HepG2 (cell line): ENCODE results near the gene RPP25L. TPM values are rescaled to one million over a fixed set of nuclear protein-coding genes. Genes with fewer than 3 reads are reported as not detected.
A peak's percentile ranks its signal among the peaks of the same experiment; 100 is the strongest.

Experiments used
- FOXK2 ChIP-seq: fragments of 450-650 bp; IDR thresholded peaks from 2 replicates; pipeline ENCODE4 v1.6.1; 2016
- HOXD1 ChIP-seq: sonication (generic); formaldehyde crosslinking; IDR thresholded peaks from 2 replicates; pipeline ENCODE4 v1.5.0; 2020; ENCODE audit warnings: missing genetic modification reagents
- KDM4B ChIP-seq: sonication (generic); formaldehyde crosslinking; IDR thresholded peaks from 2 replicates; pipeline ENCODE4 v1.4.0; 2020; ENCODE audit warnings: missing genetic modification reagents
- NFATC3 ChIP-seq: sonication (generic); formaldehyde crosslinking; IDR thresholded peaks from 2 replicates; pipeline ENCODE4 v1.5.1; 2020; ENCODE audit warnings: mild to moderate bottlenecking, missing genetic modification reagents
- RARA ChIP-seq: IDR thresholded peaks from 2 replicates; pipeline ENCODE4 v1.6.1; 2016; ENCODE audit warnings: missing genetic modification reagents, missing compliant biosample characterization
- RBM22 ChIP-seq: fragments of 200-400 bp; formaldehyde crosslinking; optimal IDR thresholded peaks from 2 replicates; pipeline ENCODE3; 2017; ENCODE audit warnings: mild to moderate bottlenecking, low read length, moderate library complexity
- SIX1 ChIP-seq: sonication (generic); formaldehyde crosslinking; IDR thresholded peaks from 2 replicates; pipeline ENCODE4 v1.4.0; 2020; ENCODE audit warnings: missing genetic modification reagents, borderline replicate concordance
- STAT5B ChIP-seq: sonication (generic); formaldehyde crosslinking; IDR thresholded peaks from 2 replicates; pipeline ENCODE4 v1.4.0; 2020; ENCODE audit warnings: missing genetic modification reagents
- XBP1 ChIP-seq: sonication (generic); formaldehyde crosslinking; IDR thresholded peaks from 2 replicates; pipeline ENCODE4 v1.5.0; 2020; ENCODE audit warnings: missing genetic modification reagents
- ZNF138 ChIP-seq: sonication (generic); formaldehyde crosslinking; IDR thresholded peaks from 2 replicates; pipeline ENCODE4 v1.5.0; 2020; ENCODE audit warnings: mild to moderate bottlenecking, low read depth, missing genetic modification reagents
- ZNF207 ChIP-seq: fragments of 450-650 bp; IDR thresholded peaks from 2 replicates; pipeline ENCODE4 v1.6.1; 2016; ENCODE audit warnings: antibody characterized with exemption, borderline replicate concordance
- ZNF224 ChIP-seq: sonication (generic); formaldehyde crosslinking; IDR thresholded peaks from 2 replicates; pipeline ENCODE4 v1.5.0; 2020; ENCODE audit warnings: mild to moderate bottlenecking, missing genetic modification reagents
- ZNF232 ChIP-seq: sonication (generic); formaldehyde crosslinking; IDR thresholded peaks from 2 replicates; pipeline ENCODE4 v1.4.0; 2020; ENCODE audit warnings: missing genetic modification reagents, borderline replicate concordance
- ZNF260 ChIP-seq: sonication (generic); formaldehyde crosslinking; IDR thresholded peaks from 2 replicates; pipeline ENCODE4 v1.4.0; 2020; ENCODE audit warnings: missing genetic modification reagents, low read depth, mild to moderate bottlenecking, borderline replicate concordance
- ZNF274 ChIP-seq: sonication (generic); formaldehyde crosslinking; IDR thresholded peaks from 2 replicates; pipeline ENCODE4 v1.5.1; 2020; ENCODE audit warnings: mild to moderate bottlenecking, missing genetic modification reagents
- ZNF496 ChIP-seq: sonication (generic); formaldehyde crosslinking; IDR thresholded peaks from 2 replicates; pipeline ENCODE4 v1.8.1; 2023; ENCODE audit warnings: mild to moderate bottlenecking, moderate library complexity, missing genetic modification reagents; ENCODE audit not compliant: insufficient replicate concordance
- ZNF567 ChIP-seq: sonication (generic); formaldehyde crosslinking; IDR thresholded peaks from 2 replicates; pipeline ENCODE4 v1.8.1; 2023; ENCODE audit warnings: mild to moderate bottlenecking, missing genetic modification reagents, borderline replicate concordance
- ZNF747 ChIP-seq: sonication (generic); formaldehyde crosslinking; IDR thresholded peaks from 2 replicates; pipeline ENCODE4 v1.8.1; 2023; ENCODE audit warnings: missing genetic modification reagents, mild to moderate bottlenecking, borderline replicate concordance
- ZNF878 ChIP-seq: sonication (generic); formaldehyde crosslinking; IDR thresholded peaks from 2 replicates; pipeline ENCODE4 v1.8.1; 2023; ENCODE audit warnings: mild to moderate bottlenecking, missing genetic modification reagents, moderate library complexity
- polyA plus RNA-seq, 8 experiments: library from polyadenylated mRNA; depleted of rRNA in 3 of 8; stranded (reverse) in 7 of 8; unstranded in 1 of 8; fragments of >200 nt; fragmentation: Illumina TruSeq in 4 of 8; extraction: Trizol in 4 of 8; gene quantifications; 2 replicates each; pipeline versions ENCODE4 v1.2.1 to v1.2.3, GENCODE V29; 2011 to 2016; ENCODE audit warnings: low read depth in 4 of 8, missing spikeins in 1 of 8, mixed read lengths in 1 of 8; ENCODE audit not compliant: insufficient read depth in 1 of 8
- total RNA-seq, 5 experiments: library from RNA; depleted of rRNA; stranded (reverse); fragments of >200 nt; fragmentation: Illumina TruSeq; extraction: Trizol; gene quantifications; 2 replicates each; pipeline ENCODE4 v1.2.3, GENCODE V29; 2016; ENCODE audit warnings: low read depth in 1 of 5
- TF ChIP-seq, protein P1 (sequence below): IDR thresholded peaks from 2 replicates; pipeline ENCODE4 v1.6.1; 2012; ENCODE audit warnings: inconsistent platforms
- TF ChIP-seq, protein P2 (sequence below): sonication (generic); formaldehyde crosslinking; IDR thresholded peaks from 2 replicates; pipeline ENCODE4 v1.4.0; 2020; ENCODE audit warnings: mild to moderate bottlenecking, missing genetic modification reagents
- TF ChIP-seq, protein P3 (sequence below): sonication (generic); formaldehyde crosslinking; IDR thresholded peaks from 2 replicates; pipeline ENCODE4 v1.8.1; 2022; ENCODE audit warnings: mild to moderate bottlenecking, missing genetic modification reagents
- TF ChIP-seq, protein P4 (sequence below): sonication (generic); formaldehyde crosslinking; IDR thresholded peaks from 2 replicates; pipeline ENCODE4 v1.4.0; 2020; ENCODE audit warnings: missing genetic modification reagents
- TF ChIP-seq, protein P5 (sequence below): sonication (generic); formaldehyde crosslinking; IDR thresholded peaks from 2 replicates; pipeline ENCODE4 v1.8.0; 2022; ENCODE audit warnings: mild to moderate bottlenecking, missing genetic modification reagents, moderate library complexity
- TF ChIP-seq, protein P6 (sequence below): conservative IDR thresholded peaks from 2 replicates; pipeline ENCODE4 v1.6.1; 2018; ENCODE audit warnings: missing genetic modification reagents

RPP25L gene
- total and polyA plus RNA-seq, 2 of the 13 experiments (the other 11 are each of a cell fraction or from before 2014, with no cell fraction given): 24.5 to 27.3 TPM

DNA sequence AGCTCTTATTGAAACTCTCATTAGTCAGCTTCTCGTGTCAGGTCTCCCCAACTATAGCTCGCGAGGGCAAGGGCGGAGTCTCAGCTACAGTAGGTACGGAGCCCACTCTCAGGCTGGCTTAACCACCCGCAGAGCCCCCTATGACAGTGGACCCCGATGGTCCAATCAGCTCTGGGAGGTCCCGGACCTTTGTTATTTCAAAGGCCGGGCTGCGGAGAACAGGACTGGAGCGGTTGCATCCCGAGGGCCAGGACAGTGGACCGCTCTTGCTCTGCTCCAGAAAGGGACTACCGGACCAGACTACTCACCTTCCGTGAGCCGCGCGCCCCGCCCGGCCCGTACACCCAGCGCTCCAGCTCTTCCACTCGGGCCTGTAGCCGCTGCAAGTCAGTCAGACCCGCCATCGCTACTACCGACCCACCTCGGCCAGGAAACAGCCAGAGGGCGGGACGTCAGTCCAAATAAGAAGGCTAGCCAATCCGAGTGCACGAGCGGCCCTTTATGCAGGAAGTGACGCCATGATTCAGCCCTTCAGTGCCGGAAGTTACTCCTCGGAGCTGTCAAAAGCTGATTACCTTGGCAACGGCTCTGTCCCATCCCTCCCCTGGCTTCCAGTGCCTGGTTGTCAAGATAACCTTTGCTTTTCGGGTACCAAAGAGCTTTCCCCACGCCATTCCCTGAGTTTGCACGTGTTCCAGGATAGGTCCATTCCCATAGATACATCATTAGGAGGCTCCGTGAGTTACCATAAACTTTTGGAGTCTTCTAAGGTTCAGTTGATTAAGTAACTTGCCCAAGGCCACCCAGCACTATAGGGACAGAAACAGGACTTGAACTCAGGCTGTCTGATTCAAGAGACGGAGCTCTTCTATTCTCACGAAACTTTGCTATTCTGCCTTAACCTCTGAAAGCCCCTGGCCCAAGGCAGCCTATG is 8.4 kb upstream of the RPP25L start, which contains the start of gene DCTN3 (continued):
- TF ChIP-seq SIX1 (CRISPR knock-in tag) (no peak), RBM22 (no peak), ZNF207 (no peak), ZNF260 (no peak), RARA (no peak), ZNF878 (CRISPR knock-in tag) (no peak), XBP1 (CRISPR knock-in tag) (no peak), HOXD1 (CRISPR knock-in tag) (no peak), STAT5B (no peak), KDM4B (CRISPR knock-in tag) (no peak), ZNF138 (CRISPR knock-in tag) (no peak), ZNF747 (CRISPR knock-in tag) (no peak), FOXK2 (no peak), ZNF274 (CRISPR knock-in tag) (no peak), ZNF496 (no peak), ZNF232 (CRISPR knock-in tag) (peak; percentile 70; the same call in 1 of the 2 replicates), ZNF567 (CRISPR knock-in tag) (no peak), ZNF224 (CRISPR knock-in tag) (no peak), NFATC3 (CRISPR knock-in tag) (no peak)
- TF ChIP-seq, protein P1, sequence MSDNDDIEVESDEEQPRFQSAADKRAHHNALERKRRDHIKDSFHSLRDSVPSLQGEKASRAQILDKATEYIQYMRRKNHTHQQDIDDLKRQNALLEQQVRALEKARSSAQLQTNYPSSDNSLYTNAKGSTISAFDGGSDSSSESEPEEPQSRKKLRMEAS: no peak; the same call in 1 of the 2 replicates
- TF ChIP-seq, protein P2, sequence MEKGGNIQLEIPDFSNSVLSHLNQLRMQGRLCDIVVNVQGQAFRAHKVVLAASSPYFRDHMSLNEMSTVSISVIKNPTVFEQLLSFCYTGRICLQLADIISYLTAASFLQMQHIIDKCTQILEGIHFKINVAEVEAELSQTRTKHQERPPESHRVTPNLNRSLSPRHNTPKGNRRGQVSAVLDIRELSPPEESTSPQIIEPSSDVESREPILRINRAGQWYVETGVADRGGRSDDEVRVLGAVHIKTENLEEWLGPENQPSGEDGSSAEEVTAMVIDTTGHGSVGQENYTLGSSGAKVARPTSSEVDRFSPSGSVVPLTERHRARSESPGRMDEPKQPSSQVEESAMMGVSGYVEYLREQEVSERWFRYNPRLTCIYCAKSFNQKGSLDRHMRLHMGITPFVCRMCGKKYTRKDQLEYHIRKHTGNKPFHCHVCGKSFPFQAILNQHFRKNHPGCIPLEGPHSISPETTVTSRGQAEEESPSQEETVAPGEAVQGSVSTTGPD (CRISPR knock-in tag): no peak
- TF ChIP-seq, protein P3, sequence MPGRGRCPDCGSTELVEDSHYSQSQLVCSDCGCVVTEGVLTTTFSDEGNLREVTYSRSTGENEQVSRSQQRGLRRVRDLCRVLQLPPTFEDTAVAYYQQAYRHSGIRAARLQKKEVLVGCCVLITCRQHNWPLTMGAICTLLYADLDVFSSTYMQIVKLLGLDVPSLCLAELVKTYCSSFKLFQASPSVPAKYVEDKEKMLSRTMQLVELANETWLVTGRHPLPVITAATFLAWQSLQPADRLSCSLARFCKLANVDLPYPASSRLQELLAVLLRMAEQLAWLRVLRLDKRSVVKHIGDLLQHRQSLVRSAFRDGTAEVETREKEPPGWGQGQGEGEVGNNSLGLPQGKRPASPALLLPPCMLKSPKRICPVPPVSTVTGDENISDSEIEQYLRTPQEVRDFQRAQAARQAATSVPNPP (CRISPR knock-in tag): no peak
- TF ChIP-seq, protein P4, sequence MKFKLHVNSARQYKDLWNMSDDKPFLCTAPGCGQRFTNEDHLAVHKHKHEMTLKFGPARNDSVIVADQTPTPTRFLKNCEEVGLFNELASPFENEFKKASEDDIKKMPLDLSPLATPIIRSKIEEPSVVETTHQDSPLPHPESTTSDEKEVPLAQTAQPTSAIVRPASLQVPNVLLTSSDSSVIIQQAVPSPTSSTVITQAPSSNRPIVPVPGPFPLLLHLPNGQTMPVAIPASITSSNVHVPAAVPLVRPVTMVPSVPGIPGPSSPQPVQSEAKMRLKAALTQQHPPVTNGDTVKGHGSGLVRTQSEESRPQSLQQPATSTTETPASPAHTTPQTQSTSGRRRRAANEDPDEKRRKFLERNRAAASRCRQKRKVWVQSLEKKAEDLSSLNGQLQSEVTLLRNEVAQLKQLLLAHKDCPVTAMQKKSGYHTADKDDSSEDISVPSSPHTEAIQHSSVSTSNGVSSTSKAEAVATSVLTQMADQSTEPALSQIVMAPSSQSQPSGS (CRISPR knock-in tag): peak; percentile 66; the same call in 1 of the 2 replicates
- TF ChIP-seq, protein P5, sequence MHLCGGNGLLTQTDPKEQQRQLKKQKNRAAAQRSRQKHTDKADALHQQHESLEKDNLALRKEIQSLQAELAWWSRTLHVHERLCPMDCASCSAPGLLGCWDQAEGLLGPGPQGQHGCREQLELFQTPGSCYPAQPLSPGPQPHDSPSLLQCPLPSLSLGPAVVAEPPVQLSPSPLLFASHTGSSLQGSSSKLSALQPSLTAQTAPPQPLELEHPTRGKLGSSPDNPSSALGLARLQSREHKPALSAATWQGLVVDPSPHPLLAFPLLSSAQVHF: no peak
- TF ChIP-seq, protein P6, sequence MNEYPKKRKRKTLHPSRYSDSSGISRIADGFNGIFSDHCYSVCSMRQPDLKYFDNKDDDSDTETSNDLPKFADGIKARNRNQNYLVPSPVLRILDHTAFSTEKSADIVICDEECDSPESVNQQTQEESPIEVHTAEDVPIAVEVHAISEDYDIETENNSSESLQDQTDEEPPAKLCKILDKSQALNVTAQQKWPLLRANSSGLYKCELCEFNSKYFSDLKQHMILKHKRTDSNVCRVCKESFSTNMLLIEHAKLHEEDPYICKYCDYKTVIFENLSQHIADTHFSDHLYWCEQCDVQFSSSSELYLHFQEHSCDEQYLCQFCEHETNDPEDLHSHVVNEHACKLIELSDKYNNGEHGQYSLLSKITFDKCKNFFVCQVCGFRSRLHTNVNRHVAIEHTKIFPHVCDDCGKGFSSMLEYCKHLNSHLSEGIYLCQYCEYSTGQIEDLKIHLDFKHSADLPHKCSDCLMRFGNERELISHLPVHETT (CRISPR knock-in tag): no peak
